K562 (cell line): ENCODE measurements around the gene METAP1. TPM values are rescaled to one million over a fixed set of nuclear protein-coding genes. Genes with fewer than 3 reads are reported as not detected.

Source experiments
- ETS2 ChIP-seq: IDR thresholded peaks from 2 replicates; pipeline ENCODE4 v1.6.1; 2016; ENCODE audit warnings: borderline replicate concordance, missing genetic modification characterization, mild to moderate bottlenecking, moderate library complexity, missing compliant biosample characterization; ENCODE audit not compliant: poor library complexity, severe bottlenecking
- HDAC6 ChIP-seq: IDR thresholded peaks from 2 replicates; pipeline ENCODE4 v1.6.1; 2012; ENCODE audit warnings: low read depth, mild to moderate bottlenecking, control low read depth, inconsistent platforms, low read length, moderate library complexity
- MCM3 ChIP-seq: fragments of 450-650 bp; IDR thresholded peaks from 2 replicates; pipeline ENCODE4 v1.6.1; 2016
- RFX1 ChIP-seq: fragments of 450-650 bp; IDR thresholded peaks from 2 replicates; pipeline ENCODE4 v1.6.1; 2016; ENCODE audit warnings: mild to moderate bottlenecking, moderate library complexity
- ZNF224 ChIP-seq: sonication (generic); formaldehyde crosslinking; IDR thresholded peaks from 2 replicates; pipeline ENCODE4 v1.8.0; 2022; ENCODE audit warnings: mild to moderate bottlenecking, missing genetic modification reagents
- ZNF347 ChIP-seq: fragments of 450-650 bp; formaldehyde crosslinking; IDR thresholded peaks from 2 replicates; pipeline ENCODE4 v1.4.0; 2020; ENCODE audit warnings: low read depth, mild to moderate bottlenecking, moderate library complexity
- polyA plus RNA-seq, 8 experiments: library from polyadenylated mRNA; depleted of rRNA in 4 of 8; stranded (reverse) in 5 of 8; unstranded in 3 of 8; fragments of >200 nt; fragmentation: Nextera tagmentation in 2 of 8; fragmentation: Illumina TruSeq in 1 of 8; extraction: Ambion mirVana in 2 of 8; extraction: Trizol in 1 of 8; gene quantifications; 2 replicates each; pipeline versions ENCODE4 v1.2.1 to v1.2.3, GENCODE V29; 2011 to 2014; ENCODE audit warnings: inconsistent platforms in 1 of 8, missing spikeins in 1 of 8
- total RNA-seq, 7 experiments: library from RNA; depleted of rRNA in 6 of 7; stranded (reverse); fragments of >200 nt in 6 of 7; fragmentation: Illumina TruSeq in 2 of 7; extraction: Trizol in 2 of 7; gene quantifications; 2 replicates each; pipeline versions ENCODE4 v1.2.1 to v1.2.3, GENCODE V29; 2011 to 2021; ENCODE audit warnings: low replicate concordance in 1 of 7
- TF ChIP-seq, protein P1 (sequence below): fragments of 450-650 bp; IDR thresholded peaks from 2 replicates; pipeline ENCODE4 v1.6.1; 2016; ENCODE audit warnings: mild to moderate bottlenecking, moderate library complexity
- TF ChIP-seq, protein P2 (sequence below): IDR thresholded peaks from 3 replicates; pipeline ENCODE4 v1.6.1; 2011; ENCODE audit warnings: borderline replicate concordance, mild to moderate bottlenecking, moderate library complexity; ENCODE audit not compliant: insufficient read length; ENCODE audit errors: extremely low read depth
- TF ChIP-seq, protein P3 (sequence below): sonication (generic); formaldehyde crosslinking; IDR thresholded peaks from 2 replicates; pipeline ENCODE4 v1.8.0; 2022; ENCODE audit warnings: mild to moderate bottlenecking, missing genetic modification reagents

Gene METAP1
- total and polyA plus RNA-seq, 9 of the 15 experiments (the other 6 are each of a cell fraction or from before 2014, with no cell fraction given): 31.4 to 77.6 (median 59.5) TPM

DNA sequence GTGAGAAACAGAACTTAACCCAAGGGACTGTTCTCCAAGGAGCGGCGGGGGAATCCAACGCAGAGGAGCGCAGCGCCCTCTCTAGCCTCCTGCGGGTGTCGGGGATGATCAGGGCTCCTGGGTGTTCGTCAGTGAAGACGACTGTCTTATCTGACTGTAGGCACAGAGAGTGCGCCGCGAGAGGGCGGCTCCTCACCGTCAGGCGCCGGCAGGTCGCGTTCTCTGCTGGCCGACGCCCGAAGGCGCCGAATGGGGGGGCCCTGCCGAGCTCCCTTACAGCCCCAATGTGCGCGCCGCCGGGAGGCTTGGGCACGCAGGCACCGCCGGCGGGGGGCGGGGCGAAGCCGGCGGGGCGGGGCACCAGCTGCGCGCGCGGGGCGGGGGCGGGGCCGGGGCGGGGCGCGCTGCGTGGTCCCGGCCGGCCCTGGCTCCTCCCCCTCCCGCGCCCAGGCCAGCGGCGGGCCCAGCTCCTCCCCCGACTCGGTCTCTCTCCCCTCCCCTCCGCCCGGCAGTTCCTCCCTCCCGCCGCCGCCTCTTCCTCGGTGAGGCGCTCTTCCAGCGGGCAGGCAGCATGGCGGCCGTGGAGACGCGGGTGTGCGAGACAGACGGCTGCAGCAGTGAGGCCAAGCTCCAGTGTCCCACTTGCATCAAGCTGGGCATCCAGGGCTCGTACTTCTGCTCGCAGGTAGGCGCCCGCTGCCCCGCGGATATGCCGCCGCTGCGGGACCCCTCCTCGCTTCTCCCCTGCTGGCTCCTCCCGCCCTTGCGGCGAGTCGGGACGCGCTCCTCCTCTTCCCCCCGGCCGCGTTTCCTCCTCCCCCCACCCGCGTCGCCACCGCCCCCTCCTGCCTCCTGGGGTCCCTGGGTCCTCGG is at the start of gene METAP1 (continued):
- TF ChIP-seq, protein P1, sequence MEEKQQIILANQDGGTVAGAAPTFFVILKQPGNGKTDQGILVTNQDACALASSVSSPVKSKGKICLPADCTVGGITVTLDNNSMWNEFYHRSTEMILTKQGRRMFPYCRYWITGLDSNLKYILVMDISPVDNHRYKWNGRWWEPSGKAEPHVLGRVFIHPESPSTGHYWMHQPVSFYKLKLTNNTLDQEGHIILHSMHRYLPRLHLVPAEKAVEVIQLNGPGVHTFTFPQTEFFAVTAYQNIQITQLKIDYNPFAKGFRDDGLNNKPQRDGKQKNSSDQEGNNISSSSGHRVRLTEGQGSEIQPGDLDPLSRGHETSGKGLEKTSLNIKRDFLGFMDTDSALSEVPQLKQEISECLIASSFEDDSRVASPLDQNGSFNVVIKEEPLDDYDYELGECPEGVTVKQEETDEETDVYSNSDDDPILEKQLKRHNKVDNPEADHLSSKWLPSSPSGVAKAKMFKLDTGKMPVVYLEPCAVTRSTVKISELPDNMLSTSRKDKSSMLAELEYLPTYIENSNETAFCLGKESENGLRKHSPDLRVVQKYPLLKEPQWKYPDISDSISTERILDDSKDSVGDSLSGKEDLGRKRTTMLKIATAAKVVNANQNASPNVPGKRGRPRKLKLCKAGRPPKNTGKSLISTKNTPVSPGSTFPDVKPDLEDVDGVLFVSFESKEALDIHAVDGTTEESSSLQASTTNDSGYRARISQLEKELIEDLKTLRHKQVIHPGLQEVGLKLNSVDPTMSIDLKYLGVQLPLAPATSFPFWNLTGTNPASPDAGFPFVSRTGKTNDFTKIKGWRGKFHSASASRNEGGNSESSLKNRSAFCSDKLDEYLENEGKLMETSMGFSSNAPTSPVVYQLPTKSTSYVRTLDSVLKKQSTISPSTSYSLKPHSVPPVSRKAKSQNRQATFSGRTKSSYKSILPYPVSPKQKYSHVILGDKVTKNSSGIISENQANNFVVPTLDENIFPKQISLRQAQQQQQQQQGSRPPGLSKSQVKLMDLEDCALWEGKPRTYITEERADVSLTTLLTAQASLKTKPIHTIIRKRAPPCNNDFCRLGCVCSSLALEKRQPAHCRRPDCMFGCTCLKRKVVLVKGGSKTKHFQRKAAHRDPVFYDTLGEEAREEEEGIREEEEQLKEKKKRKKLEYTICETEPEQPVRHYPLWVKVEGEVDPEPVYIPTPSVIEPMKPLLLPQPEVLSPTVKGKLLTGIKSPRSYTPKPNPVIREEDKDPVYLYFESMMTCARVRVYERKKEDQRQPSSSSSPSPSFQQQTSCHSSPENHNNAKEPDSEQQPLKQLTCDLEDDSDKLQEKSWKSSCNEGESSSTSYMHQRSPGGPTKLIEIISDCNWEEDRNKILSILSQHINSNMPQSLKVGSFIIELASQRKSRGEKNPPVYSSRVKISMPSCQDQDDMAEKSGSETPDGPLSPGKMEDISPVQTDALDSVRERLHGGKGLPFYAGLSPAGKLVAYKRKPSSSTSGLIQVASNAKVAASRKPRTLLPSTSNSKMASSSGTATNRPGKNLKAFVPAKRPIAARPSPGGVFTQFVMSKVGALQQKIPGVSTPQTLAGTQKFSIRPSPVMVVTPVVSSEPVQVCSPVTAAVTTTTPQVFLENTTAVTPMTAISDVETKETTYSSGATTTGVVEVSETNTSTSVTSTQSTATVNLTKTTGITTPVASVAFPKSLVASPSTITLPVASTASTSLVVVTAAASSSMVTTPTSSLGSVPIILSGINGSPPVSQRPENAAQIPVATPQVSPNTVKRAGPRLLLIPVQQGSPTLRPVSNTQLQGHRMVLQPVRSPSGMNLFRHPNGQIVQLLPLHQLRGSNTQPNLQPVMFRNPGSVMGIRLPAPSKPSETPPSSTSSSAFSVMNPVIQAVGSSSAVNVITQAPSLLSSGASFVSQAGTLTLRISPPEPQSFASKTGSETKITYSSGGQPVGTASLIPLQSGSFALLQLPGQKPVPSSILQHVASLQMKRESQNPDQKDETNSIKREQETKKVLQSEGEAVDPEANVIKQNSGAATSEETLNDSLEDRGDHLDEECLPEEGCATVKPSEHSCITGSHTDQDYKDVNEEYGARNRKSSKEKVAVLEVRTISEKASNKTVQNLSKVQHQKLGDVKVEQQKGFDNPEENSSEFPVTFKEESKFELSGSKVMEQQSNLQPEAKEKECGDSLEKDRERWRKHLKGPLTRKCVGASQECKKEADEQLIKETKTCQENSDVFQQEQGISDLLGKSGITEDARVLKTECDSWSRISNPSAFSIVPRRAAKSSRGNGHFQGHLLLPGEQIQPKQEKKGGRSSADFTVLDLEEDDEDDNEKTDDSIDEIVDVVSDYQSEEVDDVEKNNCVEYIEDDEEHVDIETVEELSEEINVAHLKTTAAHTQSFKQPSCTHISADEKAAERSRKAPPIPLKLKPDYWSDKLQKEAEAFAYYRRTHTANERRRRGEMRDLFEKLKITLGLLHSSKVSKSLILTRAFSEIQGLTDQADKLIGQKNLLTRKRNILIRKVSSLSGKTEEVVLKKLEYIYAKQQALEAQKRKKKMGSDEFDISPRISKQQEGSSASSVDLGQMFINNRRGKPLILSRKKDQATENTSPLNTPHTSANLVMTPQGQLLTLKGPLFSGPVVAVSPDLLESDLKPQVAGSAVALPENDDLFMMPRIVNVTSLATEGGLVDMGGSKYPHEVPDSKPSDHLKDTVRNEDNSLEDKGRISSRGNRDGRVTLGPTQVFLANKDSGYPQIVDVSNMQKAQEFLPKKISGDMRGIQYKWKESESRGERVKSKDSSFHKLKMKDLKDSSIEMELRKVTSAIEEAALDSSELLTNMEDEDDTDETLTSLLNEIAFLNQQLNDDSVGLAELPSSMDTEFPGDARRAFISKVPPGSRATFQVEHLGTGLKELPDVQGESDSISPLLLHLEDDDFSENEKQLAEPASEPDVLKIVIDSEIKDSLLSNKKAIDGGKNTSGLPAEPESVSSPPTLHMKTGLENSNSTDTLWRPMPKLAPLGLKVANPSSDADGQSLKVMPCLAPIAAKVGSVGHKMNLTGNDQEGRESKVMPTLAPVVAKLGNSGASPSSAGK: no peak; the same call in 1 of the 2 replicates
- TF ChIP-seq MCM3 (no peak), ZNF224 (no peak), RFX1 (no peak), ZNF347 (no peak), HDAC6 (no peak), ETS2 (tag) (no peak)
- TF ChIP-seq, protein P2, sequence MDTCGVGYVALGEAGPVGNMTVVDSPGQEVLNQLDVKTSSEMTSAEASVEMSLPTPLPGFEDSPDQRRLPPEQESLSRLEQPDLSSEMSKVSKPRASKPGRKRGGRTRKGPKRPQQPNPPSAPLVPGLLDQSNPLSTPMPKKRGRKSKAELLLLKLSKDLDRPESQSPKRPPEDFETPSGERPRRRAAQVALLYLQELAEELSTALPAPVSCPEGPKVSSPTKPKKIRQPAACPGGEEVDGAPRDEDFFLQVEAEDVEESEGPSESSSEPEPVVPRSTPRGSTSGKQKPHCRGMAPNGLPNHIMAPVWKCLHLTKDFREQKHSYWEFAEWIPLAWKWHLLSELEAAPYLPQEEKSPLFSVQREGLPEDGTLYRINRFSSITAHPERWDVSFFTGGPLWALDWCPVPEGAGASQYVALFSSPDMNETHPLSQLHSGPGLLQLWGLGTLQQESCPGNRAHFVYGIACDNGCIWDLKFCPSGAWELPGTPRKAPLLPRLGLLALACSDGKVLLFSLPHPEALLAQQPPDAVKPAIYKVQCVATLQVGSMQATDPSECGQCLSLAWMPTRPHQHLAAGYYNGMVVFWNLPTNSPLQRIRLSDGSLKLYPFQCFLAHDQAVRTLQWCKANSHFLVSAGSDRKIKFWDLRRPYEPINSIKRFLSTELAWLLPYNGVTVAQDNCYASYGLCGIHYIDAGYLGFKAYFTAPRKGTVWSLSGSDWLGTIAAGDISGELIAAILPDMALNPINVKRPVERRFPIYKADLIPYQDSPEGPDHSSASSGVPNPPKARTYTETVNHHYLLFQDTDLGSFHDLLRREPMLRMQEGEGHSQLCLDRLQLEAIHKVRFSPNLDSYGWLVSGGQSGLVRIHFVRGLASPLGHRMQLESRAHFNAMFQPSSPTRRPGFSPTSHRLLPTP: no peak
- TF ChIP-seq, protein P3, sequence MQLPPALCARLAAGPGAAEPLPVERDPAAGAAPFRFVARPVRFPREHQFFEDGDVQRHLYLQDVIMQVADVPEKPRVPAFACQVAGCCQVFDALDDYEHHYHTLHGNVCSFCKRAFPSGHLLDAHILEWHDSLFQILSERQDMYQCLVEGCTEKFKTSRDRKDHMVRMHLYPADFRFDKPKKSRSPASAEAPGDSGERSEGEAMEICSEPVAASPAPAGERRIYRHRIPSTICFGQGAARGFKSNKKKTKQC (CRISPR knock-in tag): no peak
